Prostate gland (tissue), 2 donors: ENCODE data around the gene MEGF9. TPM values are rescaled to one million over a fixed set of nuclear protein-coding genes. Genes with fewer than 3 reads are reported as not detected.

Experiments used
- DNase-seq: peaks from one replicate; pipeline ENCODE4 v3.0.0-alpha.2; 2019; ENCODE audit warnings: low spot score
- H3K27ac ChIP-seq, 2 donors: fragments of 200-600 bp; sonication (generic); 2 replicates each; pipeline ENCODE4 v1.5.1; 2017 to 2019
- H3K27me3 ChIP-seq: fragments of 200-600 bp; sonication (generic); replicated peaks from 2 replicates; pipeline ENCODE4 v1.5.1; 2019; ENCODE audit not compliant: insufficient read depth
- H3K36me3 ChIP-seq, 2 donors: fragments of 200-600 bp; sonication (generic); 1 replicate in 1 of 2; 2 replicates in 1 of 2; pipeline versions ENCODE4 v1.5.1 to v1.8.1; 2017 to 2019
- H3K4me1 ChIP-seq: fragments of 200-600 bp; sonication (generic); replicated peaks from 2 replicates; pipeline ENCODE4 v1.5.1; 2019
- H3K4me3 ChIP-seq, 2 donors: fragments of 200-600 bp; sonication (generic); 2 replicates each; pipeline ENCODE4 v1.5.1; 2017 to 2019
- H3K9me3 ChIP-seq: fragments of 200-600 bp; sonication (generic); 2 replicates; pipeline ENCODE4 v1.5.1; 2017
- POLR2A ChIP-seq: fragments of 450-650 bp; IDR thresholded peaks from one replicate; pipeline ENCODE4 v1.6.1; 2016; ENCODE audit warnings: antibody characterized with exemption, mild to moderate bottlenecking
- POLR2AphosphoS5 ChIP-seq: sonication (generic); formaldehyde crosslinking; IDR thresholded peaks from one replicate; pipeline ENCODE4 v1.6.1; 2017; ENCODE audit warnings: antibody characterized with exemption
- WGBS: methylation state at CpG from one replicate; pipeline ENCODE4 v1.1.5; 2018; 5-methylcytosine and 5-hydroxymethylcytosine counted together
- intact Hi-C: fragments of 100-400 bp; cut with DNase I; formaldehyde crosslinking; loops from one replicate; pipeline ENCODE4 v1.14.2; 2022
- total RNA-seq, 2 donors: library from RNA; depleted of rRNA; stranded (reverse); fragments of >200 nt; gene quantifications; one replicate each; pipeline ENCODE4 v1.1.0, GENCODE V29; 2016
- TF ChIP-seq, protein P1 (sequence below), 4 experiments: fragments of 200-600 bp in 2 of 4; fragments of 450-650 bp in 2 of 4; sonication (generic) in 2 of 4; IDR thresholded peaks; 1 replicate in 3 of 4; 2 replicates in 1 of 4; pipeline ENCODE4 v1.5.1; 2016 to 2019; ENCODE audit warnings: antibody characterized with exemption in 4 of 4, mild to moderate bottlenecking in 2 of 4, moderate library complexity in 2 of 4

The MEGF9 gene
- total RNA-seq, 2 donors from 2014 or later: 12.0 to 25.3 TPM

DNA sequence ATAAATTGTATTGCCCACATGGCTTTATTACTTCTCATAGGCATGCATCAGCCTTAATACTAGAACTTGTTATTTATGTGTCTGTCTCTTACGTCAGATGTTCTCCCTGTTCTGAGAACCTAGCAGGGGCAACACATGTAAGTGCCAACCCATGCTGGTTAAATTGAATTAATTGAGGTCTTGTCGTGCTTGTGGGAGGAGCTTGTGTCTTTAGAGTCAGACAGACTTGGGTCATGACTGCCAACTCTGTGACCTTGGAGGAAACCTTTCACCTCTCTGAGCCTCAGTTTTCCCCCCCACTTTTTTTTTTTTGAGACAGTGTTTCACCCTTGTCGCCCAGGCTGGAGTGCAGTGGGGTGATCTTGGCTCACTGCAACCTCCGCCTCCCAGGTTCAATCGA is 2.2 kb upstream of the MEGF9 start:
- Histone ChIP-seq H3K4me1 (no peaks in the 10 kb centered on the region), H3K27ac (no peak overlapping the region), H3K36me3 (no peaks in the 10 kb centered on the region), H3K27me3 (no peaks in the 10 kb centered on the region), H3K9me3 (no peaks in the 10 kb centered on the region), H3K4me3 (no peak overlapping the region)
- DNase-seq: no peak
- intact Hi-C loops: loop anchor here (10.0 kb wide), 2 partner anchors 78 to 208 kb away; partner anchors contain the start of genes FBXW2 and TRAF1
- WGBS: 82% methylated on average over 5 of the region's 5 CpGs
- TF ChIP-seq POLR2AphosphoS5: no peak
- TF ChIP-seq, protein P1, sequence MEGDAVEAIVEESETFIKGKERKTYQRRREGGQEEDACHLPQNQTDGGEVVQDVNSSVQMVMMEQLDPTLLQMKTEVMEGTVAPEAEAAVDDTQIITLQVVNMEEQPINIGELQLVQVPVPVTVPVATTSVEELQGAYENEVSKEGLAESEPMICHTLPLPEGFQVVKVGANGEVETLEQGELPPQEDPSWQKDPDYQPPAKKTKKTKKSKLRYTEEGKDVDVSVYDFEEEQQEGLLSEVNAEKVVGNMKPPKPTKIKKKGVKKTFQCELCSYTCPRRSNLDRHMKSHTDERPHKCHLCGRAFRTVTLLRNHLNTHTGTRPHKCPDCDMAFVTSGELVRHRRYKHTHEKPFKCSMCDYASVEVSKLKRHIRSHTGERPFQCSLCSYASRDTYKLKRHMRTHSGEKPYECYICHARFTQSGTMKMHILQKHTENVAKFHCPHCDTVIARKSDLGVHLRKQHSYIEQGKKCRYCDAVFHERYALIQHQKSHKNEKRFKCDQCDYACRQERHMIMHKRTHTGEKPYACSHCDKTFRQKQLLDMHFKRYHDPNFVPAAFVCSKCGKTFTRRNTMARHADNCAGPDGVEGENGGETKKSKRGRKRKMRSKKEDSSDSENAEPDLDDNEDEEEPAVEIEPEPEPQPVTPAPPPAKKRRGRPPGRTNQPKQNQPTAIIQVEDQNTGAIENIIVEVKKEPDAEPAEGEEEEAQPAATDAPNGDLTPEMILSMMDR (IDR thresholded peaks at IDR 0.05): no peak

DNA sequence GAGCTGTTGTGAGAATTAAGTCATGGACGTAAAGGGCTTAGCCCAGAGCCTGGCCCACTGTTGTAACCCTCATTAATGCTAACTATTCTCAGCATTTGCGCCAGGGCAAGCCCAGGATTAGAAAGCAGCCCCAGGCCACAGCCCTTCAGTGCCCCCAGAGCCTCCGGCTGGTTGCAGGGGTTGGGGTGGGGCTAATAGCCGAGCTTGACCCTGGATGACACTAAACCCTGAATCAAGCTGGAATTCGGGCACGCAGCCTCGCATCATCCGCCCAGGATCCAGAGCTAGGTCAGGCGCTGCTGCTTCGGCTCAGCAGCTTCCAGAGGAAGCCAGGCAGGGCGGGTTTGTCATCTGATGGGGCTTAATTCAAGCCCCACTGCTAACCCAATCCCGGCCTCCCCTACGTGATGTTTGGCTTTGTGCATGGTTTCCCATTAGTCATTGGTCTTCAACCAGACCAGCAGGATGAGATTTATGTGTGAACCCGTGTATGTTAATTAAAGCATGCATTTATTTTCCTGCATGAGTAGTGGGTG is 1.2 kb upstream of the MEGF9 start:
- Histone ChIP-seq H3K4me1 (no peaks in the 10 kb centered on the region), H3K36me3 (no peaks in the 10 kb centered on the region), H3K4me3 (peak overlapping the region in 1 of 2 donors; percentile 83), H3K27ac (peak overlapping the region in 1 of 2 donors; percentile 85), H3K27me3 (no peaks in the 10 kb centered on the region), H3K9me3 (no peaks in the 10 kb centered on the region)
- WGBS: 50% methylated on average over 8 of the region's 14 CpGs
- intact Hi-C loops: loop anchor here (10.0 kb wide), 2 partner anchors 79 to 209 kb away; partner anchors contain the start of genes FBXW2 and TRAF1
- TF ChIP-seq POLR2A: no peak
- no peak for TF ChIP-seq POLR2AphosphoS5
- TF ChIP-seq, protein P1 (IDR thresholded peaks at IDR 0.05): no peak
- DNase-seq: no peak

DNA sequence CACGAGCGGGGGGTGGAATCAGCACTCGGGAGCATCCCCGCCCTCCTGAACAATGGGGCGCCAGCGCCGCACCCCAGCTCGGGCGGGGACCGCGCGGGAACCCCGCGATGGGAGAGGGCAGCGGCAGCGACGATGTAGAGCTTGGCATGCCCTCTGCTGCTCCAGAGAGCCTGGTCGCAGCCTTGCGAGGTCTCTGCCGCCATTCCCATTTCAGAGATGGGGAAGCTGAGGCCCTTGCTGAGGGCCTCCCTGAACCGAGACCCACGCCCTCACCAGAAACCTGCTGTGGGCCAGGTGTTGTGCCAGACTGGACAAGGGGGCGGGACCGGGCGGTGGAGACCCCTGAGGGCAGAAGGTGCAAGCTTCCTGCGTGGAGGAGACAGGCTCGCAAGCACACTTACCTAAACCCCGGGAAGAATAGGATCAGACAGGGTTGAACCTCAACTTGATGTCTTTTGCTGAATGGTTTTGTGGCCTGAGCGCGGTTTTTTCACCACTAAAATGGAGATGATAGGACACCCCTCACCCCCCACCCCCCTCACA is 647 bp upstream of the MEGF9 start:
- TF ChIP-seq, protein P1 (IDR thresholded peaks at IDR 0.05): no peak
- TF ChIP-seq POLR2A: no peak
- no peak for TF ChIP-seq POLR2AphosphoS5
- 15% methylated on average over 12 of the region's 30 CpGs for WGBS
- peak overlapping the region; percentile 83 for H3K4me3 ChIP-seq
- H3K27me3 ChIP-seq: no peaks in the 10 kb centered on the region
- peak overlapping the region; percentile 75 to 85 for H3K27ac ChIP-seq
- intact Hi-C loops: loop anchor here (10.0 kb wide), 2 partner anchors 80 to 210 kb away; partner anchors contain the start of genes FBXW2 and TRAF1
- no peak for DNase-seq
- H3K4me1 ChIP-seq: no peaks in the 10 kb centered on the region
- no peaks in the 10 kb centered on the region for H3K9me3 ChIP-seq
- H3K36me3 ChIP-seq: no peaks in the 10 kb centered on the region

DNA sequence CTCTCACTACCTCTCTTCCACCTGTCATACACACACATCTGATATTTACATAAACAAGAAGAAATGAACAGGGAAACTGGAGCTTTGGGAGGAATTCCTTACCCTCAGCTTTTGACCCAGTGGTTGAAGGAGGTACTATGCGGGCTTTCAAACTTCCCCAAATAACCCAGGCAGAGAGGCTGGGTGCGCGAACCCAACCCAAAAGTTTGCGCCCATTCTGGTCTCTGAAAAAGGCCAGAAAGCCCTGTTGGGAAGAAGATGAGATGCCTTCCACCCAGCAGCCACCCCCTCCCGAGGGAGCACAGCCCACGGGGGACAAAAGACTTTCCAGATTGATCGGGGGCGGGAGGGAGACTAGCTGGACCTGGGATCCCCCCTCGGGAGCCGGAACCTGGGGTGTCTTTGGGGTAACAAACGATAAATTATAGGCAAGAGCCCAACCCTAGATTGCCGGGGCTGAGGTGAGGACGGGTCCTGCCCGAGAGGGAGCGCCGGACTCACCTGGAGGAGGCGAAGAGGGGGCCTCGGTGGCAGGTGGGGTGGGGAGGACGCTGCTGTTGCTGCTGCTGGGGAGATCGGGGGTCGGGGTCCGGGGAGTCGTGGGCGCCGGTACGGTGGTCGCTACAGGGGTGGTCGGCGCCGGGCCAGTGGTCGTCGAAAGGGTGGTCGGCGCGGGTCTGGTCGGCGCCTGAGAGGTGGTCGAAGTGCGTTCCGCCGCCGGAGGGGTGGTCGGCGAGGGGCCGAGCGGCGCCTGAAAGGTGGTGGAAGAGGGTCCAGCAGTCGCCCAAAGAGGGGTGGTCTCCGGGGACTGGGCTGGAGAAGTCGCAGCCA is 798 bp downstream of the MEGF9 start:
- TF ChIP-seq POLR2A (no peak), POLR2AphosphoS5 (no peak)
- TF ChIP-seq, protein P1 (IDR thresholded peaks at IDR 0.05): peak in 2 of 4 experiments; percentile 34 to 37
- WGBS: 2% methylated on average over 50 of the region's 50 CpGs
- H3K36me3 ChIP-seq: no peaks in the 10 kb centered on the region
- no peaks in the 10 kb centered on the region for H3K9me3 ChIP-seq
- H3K27ac ChIP-seq: peak overlapping the region; percentile 75 to 85
- intact Hi-C loops: loop anchor here (10.0 kb wide), 2 partner anchors 81 to 211 kb away; partner anchors contain the start of genes FBXW2 and TRAF1
- no peaks in the 10 kb centered on the region for H3K27me3 ChIP-seq
- H3K4me1 ChIP-seq: no peaks in the 10 kb centered on the region
- peak overlapping the region; percentile 83 for H3K4me3 ChIP-seq
- DNase-seq: no peak
